HepG2 (cell line): Measurements from ENCODE around the gene CLPSL2. TPM values are rescaled to one million over a fixed set of nuclear protein-coding genes. Genes with fewer than 3 reads are reported as not detected.

Experiments
- ATF3 ChIP-seq: sonication (generic); formaldehyde crosslinking; IDR thresholded peaks from 2 replicates; pipeline ENCODE4 v1.4.0; 2020; ENCODE audit warnings: missing genetic modification reagents
- DMAP1 ChIP-seq: IDR thresholded peaks from 2 replicates; pipeline ENCODE4 v1.6.1; 2016
- GTF2F1 ChIP-seq: fragments of 150-350 bp; IDR thresholded peaks from 2 replicates; pipeline ENCODE4 v1.6.1; 2014; ENCODE audit warnings: low read length
- HOMEZ ChIP-seq: IDR thresholded peaks from 2 replicates; pipeline ENCODE4 v1.6.1; 2016; ENCODE audit warnings: low read depth
- MAFG ChIP-seq: sonication (generic); formaldehyde crosslinking; IDR thresholded peaks from 2 replicates; pipeline ENCODE4 v1.5.1; 2020; ENCODE audit warnings: mild to moderate bottlenecking, missing genetic modification reagents
- MYC ChIP-seq: sonication (generic); formaldehyde crosslinking; IDR thresholded peaks from 2 replicates; pipeline ENCODE4 v1.9.0; 2021; ENCODE audit warnings: missing genetic modification reagents, borderline replicate concordance
- NCOA2 ChIP-seq: sonication (generic); formaldehyde crosslinking; IDR thresholded peaks from 2 replicates; pipeline ENCODE4 v1.8.0; 2022; ENCODE audit warnings: inconsistent platforms
- NFYC ChIP-seq: IDR thresholded peaks from 2 replicates; pipeline ENCODE4 v1.6.1; 2016; ENCODE audit warnings: missing genetic modification reagents, missing compliant biosample characterization
- PCBP2 ChIP-seq: fragments of 200-400 bp; formaldehyde crosslinking; optimal IDR thresholded peaks from 2 replicates; pipeline ENCODE3; 2018; ENCODE audit warnings: low read length, low read depth; ENCODE audit not compliant: poor library complexity, severe bottlenecking
- PITX1 ChIP-seq: sonication (generic); formaldehyde crosslinking; IDR thresholded peaks from 2 replicates; pipeline ENCODE4 v1.5.1; 2020; ENCODE audit warnings: mild to moderate bottlenecking, missing genetic modification reagents
- RAD21 ChIP-seq: fragments of 450-650 bp; formaldehyde crosslinking; IDR thresholded peaks from 2 replicates; pipeline ENCODE4 v1.5.0; 2020; ENCODE audit warnings: mild to moderate bottlenecking
- TEF ChIP-seq: sonication (generic); formaldehyde crosslinking; IDR thresholded peaks from 2 replicates; pipeline ENCODE4 v1.5.0; 2020; ENCODE audit warnings: missing genetic modification reagents
- TRIM24 ChIP-seq: sonication (generic); formaldehyde crosslinking; IDR thresholded peaks from 2 replicates; pipeline ENCODE4 v1.8.0; 2022; ENCODE audit warnings: mild to moderate bottlenecking, missing genetic modification reagents
- UBTF ChIP-seq: sonication (generic); formaldehyde crosslinking; IDR thresholded peaks from 2 replicates; pipeline ENCODE4 v1.4.0; 2020; ENCODE audit warnings: mild to moderate bottlenecking, missing genetic modification reagents
- ZBTB2 ChIP-seq: sonication (generic); formaldehyde crosslinking; IDR thresholded peaks from 2 replicates; pipeline ENCODE4 v1.8.0; 2022; ENCODE audit warnings: low read depth, missing genetic modification reagents
- ZNF382 ChIP-seq: sonication (generic); formaldehyde crosslinking; IDR thresholded peaks from 2 replicates; pipeline ENCODE4 v1.5.0; 2020; ENCODE audit warnings: missing genetic modification reagents, mild to moderate bottlenecking, borderline replicate concordance
- ZNF510 ChIP-seq: sonication (generic); formaldehyde crosslinking; IDR thresholded peaks from 2 replicates; pipeline ENCODE4 v1.4.0; 2020; ENCODE audit warnings: low read depth, mild to moderate bottlenecking, missing genetic modification reagents
- ZNF691 ChIP-seq: sonication (generic); formaldehyde crosslinking; IDR thresholded peaks from 2 replicates; pipeline ENCODE4 v1.4.0; 2020; ENCODE audit warnings: missing genetic modification reagents, low read depth, mild to moderate bottlenecking, borderline replicate concordance
- ZNF850 ChIP-seq: sonication (generic); formaldehyde crosslinking; conservative IDR thresholded peaks from 2 replicates; pipeline ENCODE4 v1.9.0; 2021; ENCODE audit warnings: mild to moderate bottlenecking, missing genetic modification reagents
- ZXDC ChIP-seq: sonication (generic); formaldehyde crosslinking; IDR thresholded peaks from 2 replicates; pipeline ENCODE4 v1.5.0; 2020; ENCODE audit warnings: mild to moderate bottlenecking, missing genetic modification reagents
- polyA plus RNA-seq, 8 experiments: library from polyadenylated mRNA; depleted of rRNA in 3 of 8; stranded (reverse) in 7 of 8; unstranded in 1 of 8; fragments of >200 nt; fragmentation: Illumina TruSeq in 4 of 8; extraction: Trizol in 4 of 8; gene quantifications; 2 replicates each; pipeline versions ENCODE4 v1.2.1 to v1.2.3, GENCODE V29; 2011 to 2016; ENCODE audit warnings: low read depth in 4 of 8, missing spikeins in 1 of 8, mixed read lengths in 1 of 8; ENCODE audit not compliant: insufficient read depth in 1 of 8
- total RNA-seq, 5 experiments: library from RNA; depleted of rRNA; stranded (reverse); fragments of >200 nt; fragmentation: Illumina TruSeq; extraction: Trizol; gene quantifications; 2 replicates each; pipeline ENCODE4 v1.2.3, GENCODE V29; 2016; ENCODE audit warnings: low read depth in 1 of 5

Gene CLPSL2
- total and polyA plus RNA-seq, 2 of the 13 experiments (the other 11 are each of a cell fraction or from before 2014, with no cell fraction given): not detected

- peak; percentile 25; the same call in 1 of the 2 replicates for TF ChIP-seq ZBTB2 (CRISPR knock-in tag)
- peak; percentile 31; the same call in 1 of the 2 replicates for TF ChIP-seq NCOA2 (CRISPR knock-in tag)
- no peak for TF ChIP-seq NFYC (CRISPR knock-in tag)
- TF ChIP-seq ZNF510 (CRISPR knock-in tag): no peak
- no peak for TF ChIP-seq PCBP2
- TF ChIP-seq TRIM24 (CRISPR knock-in tag): no peak
- no peak; the same call in 1 of the 2 replicates for TF ChIP-seq ZNF691 (CRISPR knock-in tag)
- TF ChIP-seq GTF2F1: no peak
- no peak for TF ChIP-seq RAD21 (CRISPR knock-in tag)
- TF ChIP-seq ZNF382 (CRISPR knock-in tag): no peak
- TF ChIP-seq PITX1 (CRISPR knock-in tag): no peak
- no peak for TF ChIP-seq ATF3
- peak; percentile 96 for TF ChIP-seq MAFG (CRISPR knock-in tag)
- TF ChIP-seq DMAP1 (CRISPR knock-in tag): peak; percentile 89
- TF ChIP-seq UBTF (CRISPR knock-in tag): peak; percentile 94
- peak; percentile 87 for TF ChIP-seq MYC
- no peak for TF ChIP-seq ZNF850 (CRISPR knock-in tag)
- no peak for TF ChIP-seq HOMEZ (CRISPR knock-in tag)
- TF ChIP-seq ZXDC: 0 out of 2 replicates have a peak, but pooled peaks have one; percentile 86
- no peak for TF ChIP-seq TEF (CRISPR knock-in tag)
These were observed 48.3 kb upstream of the CLPSL2 start (continued) for GRCh38 chr6:35727935-35728682.
